Psoas muscle (tissue), 8 donors: Measurements from ENCODE around the gene MT1X. TPM values are rescaled to one million over a fixed set of nuclear protein-coding genes. Genes with fewer than 3 reads are reported as not detected.

ENCODE experiments used
- ATAC-seq, 4 donors: fragments of 200-7000 bp; cut with Tn5 transposase; one replicate each; pipeline ENCODE4 v1.9.1; 2020; ENCODE audit warnings: moderate library complexity in 3 of 4, mild to moderate bottlenecking in 2 of 4
- DNase-seq, 2 donors: peaks; one replicate each; pipeline ENCODE4 v3.0.0-alpha.2; 2020
- H3K27ac ChIP-seq: fragments of 200-600 bp; one replicate; pipeline ENCODE4 v1.8.0; 2022
- H3K27me3 ChIP-seq, 3 donors: fragments of 200-600 bp in 1 of 3; one replicate each; pipeline versions ENCODE4 v1.6.1 to v1.8.0; 2013 to 2022; ENCODE audit warnings: low read length in 2 of 3, mild to moderate bottlenecking in 2 of 3, moderate library complexity in 1 of 3; ENCODE audit not compliant: insufficient read depth in 3 of 3
- H3K36me3 ChIP-seq, 2 donors: fragments of 200-600 bp in 1 of 2; one replicate each; pipeline versions ENCODE4 v1.6.1 to v1.8.0; 2013 to 2022; ENCODE audit warnings: low read depth in 1 of 2, mild to moderate bottlenecking in 1 of 2, moderate library complexity in 1 of 2; ENCODE audit not compliant: insufficient read depth in 1 of 2
- H3K4me1 ChIP-seq: fragments of 200-600 bp; one replicate; pipeline ENCODE4 v1.8.0; 2022
- H3K4me3 ChIP-seq: fragments of 200-600 bp; one replicate; pipeline ENCODE4 v1.8.0; 2022; ENCODE audit warnings: mild to moderate bottlenecking
- H3K9me3 ChIP-seq: fragments of 200-600 bp; one replicate; pipeline ENCODE4 v1.8.0; 2022
- WGBS, 3 donors: extraction: QIAGEN DNeasy Blood & Tissue Kit; methylation state at CpG; one replicate each; pipeline versions ENCODE4 v1.1.6 to v1.1.7; 2013; 5-methylcytosine and 5-hydroxymethylcytosine counted together
- intact Hi-C, 2 donors: fragments of 100-400 bp; cut with DNase I; formaldehyde crosslinking; loops; one replicate each; pipeline versions ENCODE4 v1.11.0 to v1.14.2; 2022
- polyA plus RNA-seq, 3 donors: library from polyadenylated mRNA; stranded (reverse); fragments of 200-250 nt; gene quantifications; one replicate each; pipeline ENCODE4 v1.2.3, GENCODE V29; 2013
- total RNA-seq, 4 donors: library from RNA; stranded (reverse); fragmentation: NEBNext Ultra II Directional in 2 of 4; extraction: Animal tissue kit (Norgen Biotek cat#: 25700) in 2 of 4; gene quantifications; one replicate each; pipeline versions ENCODE4 v1.2.1 to v1.2.4, GENCODE V29; 2021 to 2023
- TF ChIP-seq, protein P1 (sequence below): fragments of 200-600 bp; IDR thresholded peaks from one replicate; pipeline ENCODE4 v1.8.0; 2022; ENCODE audit warnings: antibody characterized with exemption
- donor health status: healthy with polysubstance abuse.
- donor health status: DM: no; HTN: no; CAD: no; lungs with moderate emphysema.
- donor health status: Bipolar disorder and iron deficiency.
- donor health status: healthy.
- donor health status: DM: yes; HTN: yes; CAD: no.
- donor health status: DM: no; HTN: no; CAD: no.
- donor health status: DM: no; HTN: no; CAD: no.
- donor health status: DM: yes; HTN: yes; CAD: no.

MT1X gene
- total and polyA plus RNA-seq, 7 donors, result 481 to 16,364 (median 4,271) TPM

DNA sequence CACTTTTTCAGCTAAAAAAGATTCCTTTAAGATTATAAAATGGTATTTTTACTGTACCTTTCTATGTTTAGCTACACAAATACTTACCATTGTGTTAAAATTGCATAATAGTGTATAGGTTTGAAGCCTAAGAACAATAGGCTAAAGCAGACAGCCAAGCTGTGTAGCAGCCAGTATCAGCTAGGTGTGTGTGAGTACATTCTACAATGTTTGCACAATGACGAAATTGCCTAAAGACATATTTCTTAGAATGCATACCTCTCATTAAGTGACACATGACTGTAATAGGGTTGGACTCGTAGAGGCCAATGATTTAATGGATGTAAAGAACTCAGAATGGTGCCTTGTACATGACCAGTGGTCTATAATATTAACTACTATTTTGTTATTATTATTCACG, 32.5 kb upstream of the MT1X start:
- H3K27me3 ChIP-seq, result peaks cover 0 to 6% (median 0%) of the 10 kb centered on the region in 3 donors
- WGBS, 3 donors, result 85 to 90% (median 87%) methylated on average over 3 of the region's 3 CpGs

GRCh38 chr16:56651586-56651985, 30.7 kb upstream of the MT1X start, which contains the start of gene MT1B:
Gene MT1B (plus strand): TSS chr16:56651886. CDS start chr16:56651954, 68 bp downstream.
- intact Hi-C loops, result no loop called here
- Histone ChIP-seq H3K4me1 (no peaks in the 10 kb centered on the region), H3K36me3 (no peaks in the 10 kb centered on the region), H3K9me3 (no peaks in the 10 kb centered on the region), H3K27me3 (peaks cover 0 to 6% (median 0%) of the 10 kb centered on the region in 3 donors), H3K27ac (no peak within 1 kb of the TSS), H3K4me3 (no peak within 1 kb of the TSS)
- 57 to 81% (median 76%) methylated on average over 7 of the region's 7 CpGs for WGBS, 3 donors
- no peak for DNase-seq
- ATAC-seq, result no peak
- TF ChIP-seq, protein P1, sequence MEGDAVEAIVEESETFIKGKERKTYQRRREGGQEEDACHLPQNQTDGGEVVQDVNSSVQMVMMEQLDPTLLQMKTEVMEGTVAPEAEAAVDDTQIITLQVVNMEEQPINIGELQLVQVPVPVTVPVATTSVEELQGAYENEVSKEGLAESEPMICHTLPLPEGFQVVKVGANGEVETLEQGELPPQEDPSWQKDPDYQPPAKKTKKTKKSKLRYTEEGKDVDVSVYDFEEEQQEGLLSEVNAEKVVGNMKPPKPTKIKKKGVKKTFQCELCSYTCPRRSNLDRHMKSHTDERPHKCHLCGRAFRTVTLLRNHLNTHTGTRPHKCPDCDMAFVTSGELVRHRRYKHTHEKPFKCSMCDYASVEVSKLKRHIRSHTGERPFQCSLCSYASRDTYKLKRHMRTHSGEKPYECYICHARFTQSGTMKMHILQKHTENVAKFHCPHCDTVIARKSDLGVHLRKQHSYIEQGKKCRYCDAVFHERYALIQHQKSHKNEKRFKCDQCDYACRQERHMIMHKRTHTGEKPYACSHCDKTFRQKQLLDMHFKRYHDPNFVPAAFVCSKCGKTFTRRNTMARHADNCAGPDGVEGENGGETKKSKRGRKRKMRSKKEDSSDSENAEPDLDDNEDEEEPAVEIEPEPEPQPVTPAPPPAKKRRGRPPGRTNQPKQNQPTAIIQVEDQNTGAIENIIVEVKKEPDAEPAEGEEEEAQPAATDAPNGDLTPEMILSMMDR, result no peak

More for the DNA sequence above, 32.5 kb upstream of the MT1X start:
- no peaks in the 10 kb centered on the region for H3K9me3 ChIP-seq
- H3K36me3 ChIP-seq, result no peaks in the 10 kb centered on the region
- TF ChIP-seq, protein P1, result no peak
- no peak overlapping the region for H3K4me3 ChIP-seq
- DNase-seq (no peak), ATAC-seq (no peak)
- H3K4me1 ChIP-seq, result no peaks in the 10 kb centered on the region
- intact Hi-C loops, result no loop called here
- no peak overlapping the region for H3K27ac ChIP-seq

- TF ChIP-seq, protein P1, result no peak
These were observed 29.7 kb upstream of the MT1X start for GRCh38 chr16:56652600-56652999.

DNA sequence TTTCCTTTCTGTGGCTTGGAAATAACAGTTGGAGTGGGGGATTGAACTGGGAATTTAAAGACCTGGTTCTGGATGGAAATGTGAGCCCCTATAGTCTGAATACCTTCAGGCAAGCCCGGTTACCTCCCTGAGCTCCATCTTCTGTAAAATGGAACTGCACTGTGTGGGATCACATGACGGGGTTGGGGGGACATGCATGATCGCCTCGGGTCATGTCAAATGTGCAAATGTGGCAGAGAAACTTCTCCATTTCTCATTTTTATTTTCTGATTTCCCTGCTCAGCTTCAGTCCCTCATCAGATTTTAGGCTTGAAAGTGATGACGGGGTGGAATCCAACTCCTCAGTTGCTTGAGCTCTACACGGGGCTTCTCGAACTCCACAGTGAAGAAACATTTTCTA, 29.1 kb upstream of the MT1X start:
- Histone ChIP-seq H3K4me3 (no peak overlapping the region), H3K9me3 (no peaks in the 10 kb centered on the region), H3K36me3 (no peaks in the 10 kb centered on the region), H3K4me1 (no peaks in the 10 kb centered on the region), H3K27ac (no peak overlapping the region), H3K27me3 (peaks cover 0 to 4% (median 0%) of the 10 kb centered on the region in 3 donors)
- intact Hi-C loops, result no loop called here
- ATAC-seq (no peak), DNase-seq (no peak)
- 77 to 81% (median 79%) methylated on average over 7 of the region's 7 CpGs for WGBS, 3 donors
- TF ChIP-seq, protein P1, result no peak

More at GRCh38 chr16:56652600-56652999, 29.7 kb upstream of the MT1X start:
- Histone ChIP-seq H3K4me1 (no peaks in the 10 kb centered on the region), H3K9me3 (no peaks in the 10 kb centered on the region), H3K27ac (no peak overlapping the region), H3K4me3 (no peak overlapping the region), H3K36me3 (no peaks in the 10 kb centered on the region), H3K27me3 (peaks cover 0 to 6% (median 0%) of the 10 kb centered on the region in 3 donors)
- intact Hi-C loops, result no loop called here
- WGBS, 3 donors, result 36 to 56% (median 38%) methylated on average over 1 of the region's 1 CpG
- ATAC-seq (no peak), DNase-seq (no peak)
